ENCODE results near the gene ELOVL5.

DNA sequence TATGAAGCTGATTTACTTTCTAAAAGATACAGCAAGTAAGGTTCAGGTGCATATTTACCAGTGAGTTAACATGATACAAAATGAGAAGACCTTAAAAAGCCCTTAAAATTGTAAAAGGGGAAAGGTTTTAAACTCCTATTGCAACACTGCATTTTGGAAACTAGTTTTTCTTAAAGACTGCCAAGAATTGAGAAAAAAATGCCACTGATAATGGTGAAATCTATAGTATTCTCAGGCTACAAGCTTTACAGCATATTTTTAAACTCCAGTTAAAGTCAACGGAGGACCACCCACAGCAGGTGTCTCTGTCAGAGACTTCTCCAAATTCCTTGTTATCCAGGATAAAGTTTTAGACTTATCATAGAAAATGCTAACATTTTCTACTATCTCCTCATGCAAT is 53.6 kb downstream of the ELOVL5 start:
- no peak for TF ChIP-seq POLR2A (IDR thresholded peaks at IDR 0.05)
- TF ChIP-seq, protein P1, sequence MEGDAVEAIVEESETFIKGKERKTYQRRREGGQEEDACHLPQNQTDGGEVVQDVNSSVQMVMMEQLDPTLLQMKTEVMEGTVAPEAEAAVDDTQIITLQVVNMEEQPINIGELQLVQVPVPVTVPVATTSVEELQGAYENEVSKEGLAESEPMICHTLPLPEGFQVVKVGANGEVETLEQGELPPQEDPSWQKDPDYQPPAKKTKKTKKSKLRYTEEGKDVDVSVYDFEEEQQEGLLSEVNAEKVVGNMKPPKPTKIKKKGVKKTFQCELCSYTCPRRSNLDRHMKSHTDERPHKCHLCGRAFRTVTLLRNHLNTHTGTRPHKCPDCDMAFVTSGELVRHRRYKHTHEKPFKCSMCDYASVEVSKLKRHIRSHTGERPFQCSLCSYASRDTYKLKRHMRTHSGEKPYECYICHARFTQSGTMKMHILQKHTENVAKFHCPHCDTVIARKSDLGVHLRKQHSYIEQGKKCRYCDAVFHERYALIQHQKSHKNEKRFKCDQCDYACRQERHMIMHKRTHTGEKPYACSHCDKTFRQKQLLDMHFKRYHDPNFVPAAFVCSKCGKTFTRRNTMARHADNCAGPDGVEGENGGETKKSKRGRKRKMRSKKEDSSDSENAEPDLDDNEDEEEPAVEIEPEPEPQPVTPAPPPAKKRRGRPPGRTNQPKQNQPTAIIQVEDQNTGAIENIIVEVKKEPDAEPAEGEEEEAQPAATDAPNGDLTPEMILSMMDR (IDR thresholded peaks at IDR 0.05), result no peak
